ENCODE measurements around the gene CMC2.

Gene CMC2

DNA sequence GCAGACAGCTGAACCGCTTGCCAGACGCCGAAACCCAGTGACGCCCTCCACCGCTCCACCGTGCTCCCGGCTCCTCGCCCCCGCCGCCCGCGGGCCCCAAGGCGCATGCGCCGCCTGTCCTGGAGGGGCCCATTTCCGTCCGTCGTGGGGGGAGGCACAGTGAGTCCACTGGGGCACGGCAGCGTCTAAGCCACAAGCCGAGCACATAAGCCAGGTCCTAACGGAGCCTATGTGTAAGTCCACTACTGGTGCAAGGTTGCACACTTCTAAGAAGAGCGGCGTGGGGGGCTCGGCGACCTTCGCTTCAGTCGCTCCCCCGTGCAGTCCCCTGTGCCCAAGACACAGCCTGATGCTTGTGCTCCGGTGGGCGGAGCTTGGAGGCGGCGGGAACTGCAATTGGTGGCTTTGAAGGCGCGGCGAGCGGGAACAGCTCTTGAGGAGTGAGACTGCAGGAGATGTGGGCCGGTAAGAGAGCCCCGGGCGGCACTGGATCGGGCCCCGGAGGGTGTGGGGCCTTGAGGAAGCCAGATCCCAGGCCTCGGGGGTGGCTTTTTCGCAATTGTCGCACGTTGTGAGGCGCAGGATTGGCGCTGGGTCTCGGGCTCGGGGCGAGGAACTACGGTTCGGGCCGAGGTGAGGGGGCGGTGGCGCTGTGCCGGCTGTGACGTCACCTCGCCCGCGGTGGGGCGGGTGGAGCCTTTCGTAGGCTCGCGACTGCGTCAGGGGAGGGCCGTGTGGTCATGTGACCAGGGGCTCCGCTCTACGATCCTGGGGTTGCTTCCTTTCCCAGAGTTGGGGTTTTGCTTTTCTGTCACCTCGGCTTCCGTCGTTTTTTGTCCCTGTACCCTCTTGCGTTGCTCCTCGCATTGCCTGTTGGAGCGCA lies at the start of gene CMC2, which contains the start of gene CENPN:
CMC2 (minus strand) TSS at position 73 of the 883 bp plus-strand sequence. CDS start 9,491 bp downstream, outside the sequence.
CENPN (plus strand) TSS at position 402 of the 883 bp plus-strand sequence. CDS start 4,726 bp downstream, outside the sequence.
- DNase-seq (ENCODE audit: low read depth), result peak; percentile 94

DNA sequence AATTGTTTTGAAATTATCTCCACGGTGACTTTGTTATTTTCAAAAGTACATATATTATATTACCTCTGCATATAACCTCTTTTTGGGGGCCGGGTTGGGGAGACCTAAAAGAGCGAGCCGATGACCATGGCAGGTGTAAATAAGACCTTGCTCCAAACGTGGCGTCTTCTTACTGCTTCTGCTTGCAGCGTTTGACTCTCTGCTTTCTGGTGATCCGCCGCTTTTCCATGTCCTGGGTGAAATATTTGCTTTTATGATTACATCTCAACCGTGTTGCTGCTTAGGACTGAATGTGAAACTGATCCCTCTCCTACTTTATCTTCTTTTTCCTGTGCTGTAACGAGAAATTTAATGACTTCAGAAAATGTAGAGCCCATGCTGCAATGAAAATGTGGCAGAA lies 47.1 kb upstream of the CMC2 start:
- DNase-seq (ENCODE audit: low read depth), result no peak

DNA sequence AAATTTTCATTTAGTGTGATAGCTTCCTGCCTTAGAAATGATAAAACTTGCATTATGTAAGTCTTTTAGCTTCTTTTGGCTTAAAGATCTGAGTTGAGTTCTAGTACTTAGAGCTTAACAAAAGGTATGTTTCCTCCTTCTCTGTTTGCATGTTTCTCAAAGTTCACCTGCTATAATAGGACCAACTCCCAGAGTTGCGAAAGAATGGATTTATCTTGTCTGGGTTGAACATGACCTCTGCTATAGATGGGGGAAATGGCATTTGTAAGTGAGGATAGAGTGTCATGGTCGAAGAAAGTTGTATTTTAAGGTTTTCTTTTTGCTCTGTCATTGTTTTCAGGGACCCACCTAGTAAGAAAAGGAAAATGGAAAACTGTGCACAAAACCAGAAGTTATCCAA lies 36.1 kb upstream of the CMC2 start:
- DNase-seq (ENCODE audit: low read depth), result no peak

DNA sequence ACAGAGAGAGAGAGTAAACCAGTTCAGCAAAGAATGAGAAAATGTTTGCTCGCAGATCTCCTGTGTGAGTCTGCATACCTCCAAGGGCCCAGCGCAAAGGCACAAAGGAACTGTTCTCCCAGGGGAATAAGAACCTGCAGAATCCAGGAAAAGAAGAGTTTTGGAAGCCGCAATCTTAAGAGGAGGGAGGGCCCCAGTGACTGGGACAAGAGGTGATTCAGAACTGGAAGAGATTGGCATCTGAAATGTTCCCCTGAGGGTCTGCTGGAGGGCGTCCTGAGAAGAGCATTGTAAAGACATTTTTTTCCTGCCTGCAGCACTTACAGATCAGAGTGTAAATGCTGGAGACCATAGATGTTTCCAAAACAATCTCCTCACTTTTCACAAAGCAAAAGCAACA lies 35.0 kb upstream of the CMC2 start:
- DNase-seq (ENCODE audit: low read depth), result no peak

DNA sequence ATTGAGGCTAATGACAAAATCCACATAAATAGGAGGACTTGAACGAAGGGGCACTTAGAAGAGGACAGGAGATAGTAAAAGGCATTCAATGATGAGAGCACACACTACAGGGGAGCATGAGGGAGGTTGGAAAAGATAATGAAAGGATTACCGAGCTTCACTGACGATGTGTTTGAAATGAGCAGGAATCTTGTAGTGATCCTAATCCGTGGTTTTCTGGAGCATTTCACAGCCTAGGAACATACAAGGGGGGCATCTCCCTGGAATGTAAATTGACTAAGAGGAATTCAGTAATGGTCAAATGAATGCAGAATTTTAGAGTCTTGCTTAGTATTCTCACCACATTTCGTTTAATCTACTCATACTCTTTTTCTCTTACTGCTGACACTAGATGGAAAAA lies 34.2 kb upstream of the CMC2 start:
- no peak for DNase-seq (ENCODE audit: low read depth)

DNA sequence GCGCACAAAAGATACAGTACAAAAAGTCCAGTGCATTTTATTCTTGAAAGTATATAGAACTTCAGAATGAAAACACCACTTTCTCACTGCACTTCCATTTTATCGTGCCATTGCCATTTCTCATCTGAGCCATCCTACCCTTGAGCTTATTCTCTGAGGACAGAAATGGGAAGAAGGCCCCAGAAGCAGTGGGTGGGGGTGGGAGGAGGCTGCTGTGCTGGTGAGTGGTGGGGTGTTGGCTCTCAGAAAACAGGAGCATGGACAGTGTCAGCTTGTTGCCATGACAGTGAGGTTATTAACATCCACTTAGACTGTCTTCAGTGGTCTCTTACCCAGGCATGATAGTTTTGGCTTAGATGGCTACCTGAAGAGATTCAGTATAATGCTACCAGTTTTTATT lies 33.4 kb upstream of the CMC2 start:
- DNase-seq (ENCODE audit: low read depth), result no peak

DNA sequence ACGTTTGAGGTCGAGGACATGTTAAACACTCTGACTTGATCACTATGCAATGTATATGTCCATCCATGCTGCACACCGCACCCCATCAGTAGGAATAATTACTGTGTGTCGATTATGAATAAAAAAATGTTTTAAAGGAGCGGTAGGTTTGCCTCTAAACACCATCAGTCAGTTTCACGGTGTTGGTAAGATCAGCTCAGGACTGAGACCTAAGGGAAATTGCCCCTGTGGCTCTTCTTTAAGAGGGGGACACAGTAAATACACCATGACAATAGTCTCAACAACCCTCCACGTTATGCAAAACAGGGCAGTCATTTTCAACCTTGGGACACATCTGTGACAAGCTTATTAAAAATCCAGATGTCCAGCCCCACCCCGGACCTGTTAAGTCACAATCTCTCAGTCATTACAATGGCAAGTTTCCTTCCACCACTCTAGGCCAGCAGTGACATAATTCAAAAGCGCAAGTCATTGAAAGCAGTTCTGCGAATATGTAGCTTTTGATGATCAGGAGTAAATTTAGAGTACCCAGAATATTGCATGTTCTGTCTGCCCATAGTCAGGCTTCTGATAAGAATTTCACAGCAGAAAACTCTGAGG lies 30.2 kb upstream of the CMC2 start:
- DNase-seq (ENCODE audit: low read depth), result no peak

DNA sequence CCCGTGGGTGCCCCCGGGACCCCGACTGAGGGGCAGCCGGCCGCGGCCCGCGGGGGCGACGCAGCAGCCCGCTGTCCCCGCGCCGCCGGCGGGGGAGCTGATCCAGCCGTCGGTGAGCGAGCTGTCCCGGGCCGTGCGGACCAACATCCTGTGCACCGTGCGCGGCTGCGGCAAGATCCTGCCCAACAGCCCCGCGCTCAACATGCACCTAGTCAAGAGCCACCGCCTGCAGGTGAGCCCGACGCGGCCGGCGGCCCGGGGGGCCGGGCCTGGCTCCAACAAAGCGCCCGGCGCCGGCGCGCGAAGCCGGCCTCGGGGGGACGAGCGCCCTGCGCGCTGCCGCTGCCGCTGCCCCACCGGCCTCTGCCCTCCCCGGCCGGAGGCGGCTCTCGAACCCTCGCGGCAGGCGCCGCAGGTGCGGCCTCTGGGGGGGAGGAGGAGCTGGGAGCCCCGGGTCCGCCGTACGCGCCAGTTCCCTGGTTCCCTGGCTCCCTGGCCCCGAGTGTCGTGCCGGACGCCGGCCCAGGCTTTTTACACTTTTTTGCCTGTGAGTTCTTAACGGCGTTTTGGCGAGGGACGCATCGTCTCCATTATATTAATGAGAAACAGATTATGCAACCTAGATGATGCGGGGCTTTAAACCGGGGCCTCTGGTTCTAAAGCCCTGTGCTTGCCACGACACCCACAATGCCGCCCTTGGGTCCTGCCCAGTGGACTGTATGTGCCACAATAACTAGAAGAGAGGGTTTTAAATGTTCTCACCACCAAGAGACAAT lies 29.5 kb upstream of the CMC2 start:
- peak; percentile 14 for DNase-seq (ENCODE audit: low read depth)

DNA sequence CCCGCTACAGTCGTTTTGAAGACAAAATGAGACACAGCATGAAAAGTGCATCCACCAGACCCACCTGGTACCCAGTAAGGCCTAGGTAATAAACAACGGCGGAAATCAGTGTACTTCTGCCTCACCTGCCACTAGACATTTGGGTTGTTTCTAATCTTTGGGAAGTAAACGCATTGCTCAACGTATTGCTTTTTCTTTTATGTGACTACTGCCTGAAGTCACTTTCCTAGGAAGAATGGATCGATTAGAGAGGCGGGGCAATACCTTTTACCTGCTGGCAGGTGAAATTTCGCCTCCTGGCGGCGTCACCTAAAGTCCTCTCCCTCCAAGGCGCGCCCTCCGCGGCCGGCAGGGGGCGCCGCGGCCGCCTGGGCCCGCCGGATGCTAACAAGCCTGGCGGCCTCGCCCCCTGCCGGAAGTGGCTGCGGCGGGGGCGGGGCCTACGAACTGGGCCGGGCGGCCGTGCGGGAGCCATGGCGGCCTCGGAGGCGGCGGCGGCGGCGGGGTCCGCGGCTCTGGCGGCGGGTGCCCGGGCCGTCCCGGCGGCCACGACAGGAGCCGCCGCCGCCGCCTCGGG lies 28.8 kb upstream of the CMC2 start, which contains the start of gene ATMIN:
ATMIN (plus strand) TSS at position 445 of the 577 bp plus-strand sequence; CDS start at position 474, 29 bp downstream.
- peak; percentile 85 for DNase-seq (ENCODE audit: low read depth)

DNA sequence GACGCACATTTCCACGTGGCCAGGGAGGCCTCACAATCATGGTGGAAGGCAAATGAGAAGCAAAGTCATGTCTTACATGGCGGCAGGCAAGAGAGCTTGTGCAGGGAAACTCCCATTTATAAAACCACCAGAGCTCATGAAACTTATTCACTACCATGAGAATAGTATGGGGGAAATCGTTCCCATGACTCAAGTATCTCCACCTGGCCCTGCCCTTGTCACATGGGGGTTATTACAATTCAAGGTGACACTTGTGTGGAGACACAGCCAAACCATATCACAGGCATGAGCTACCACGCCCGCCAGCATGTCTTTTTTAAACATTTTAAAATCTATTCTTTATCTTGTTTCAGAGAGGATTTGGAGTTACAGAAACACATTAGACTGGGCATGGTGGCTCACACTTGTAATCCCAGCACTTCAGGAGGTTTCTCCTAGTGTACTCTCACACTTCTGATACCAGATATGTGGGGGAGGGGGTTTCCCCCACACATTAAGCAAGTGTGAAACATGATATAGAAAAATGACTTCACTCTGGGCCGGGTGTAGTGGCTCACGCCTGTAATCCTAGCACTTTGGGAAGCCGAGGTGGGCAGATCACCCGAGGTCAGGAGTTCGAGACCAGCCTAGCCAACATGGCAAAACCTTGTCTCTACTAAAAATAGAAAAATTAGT lies 23.4 kb upstream of the CMC2 start:
- DNase-seq (ENCODE audit: low read depth), result no peak

DNA sequence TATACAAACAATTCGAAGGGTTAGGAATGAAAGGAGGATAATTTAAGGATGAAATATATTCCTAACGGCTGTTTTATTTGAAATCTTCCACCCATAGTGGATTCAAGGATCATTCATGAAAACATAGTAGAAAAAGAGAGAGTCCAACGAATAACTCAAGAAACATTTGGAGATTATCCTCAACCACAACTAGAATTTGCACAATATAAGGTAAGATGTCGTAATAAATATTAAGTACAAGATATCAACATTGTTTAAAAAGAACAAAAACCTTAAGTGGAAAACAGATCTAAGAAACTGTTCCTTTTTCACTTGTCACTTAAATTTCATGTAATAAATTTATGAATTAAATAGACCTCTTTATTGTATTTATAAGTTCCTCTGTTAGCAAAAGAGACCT lies 19.7 kb upstream of the CMC2 start:
- DNase-seq (ENCODE audit: low read depth), result no peak

DNA sequence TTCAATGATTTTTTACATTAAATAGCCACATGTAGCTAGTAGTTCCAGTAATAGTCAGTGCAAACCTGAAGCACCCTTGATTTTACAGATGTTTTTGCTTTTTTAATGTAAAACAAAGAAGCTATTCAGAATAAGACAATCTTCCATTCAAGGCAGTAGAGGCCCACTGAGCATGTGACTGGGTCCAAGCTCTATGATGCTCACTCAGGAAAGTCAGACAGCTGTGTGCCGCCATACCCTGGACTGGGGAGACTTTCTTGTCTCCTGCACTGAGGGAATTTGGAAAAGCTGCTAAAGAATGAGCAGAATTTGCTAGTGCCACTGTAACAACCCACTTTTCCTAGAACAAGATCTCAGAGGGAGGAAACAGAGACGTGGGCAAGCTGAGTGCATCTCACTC lies 11.8 kb upstream of the CMC2 start:
- DNase-seq (ENCODE audit: low read depth), result no peak

DNA sequence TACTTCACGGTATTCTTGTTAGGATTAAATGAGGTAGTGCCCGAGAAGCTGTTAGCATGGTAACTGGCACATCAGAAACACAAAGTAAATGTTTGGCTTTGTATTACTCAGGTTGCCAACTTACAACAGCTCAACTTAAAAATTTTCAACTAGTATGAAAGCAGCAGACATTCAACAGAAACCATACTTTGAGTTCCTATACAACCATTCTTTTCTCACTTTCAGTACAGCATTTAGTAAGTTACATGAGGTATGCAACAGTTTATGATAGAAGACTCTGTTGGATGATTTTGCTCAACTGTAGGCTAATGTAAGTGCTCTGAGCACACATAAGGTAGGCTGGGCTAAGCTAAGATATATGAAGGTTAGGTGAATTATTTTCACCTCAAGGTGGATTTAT lies 8.0 kb upstream of the CMC2 start:
- DNase-seq (ENCODE audit: low read depth), result no peak

DNA sequence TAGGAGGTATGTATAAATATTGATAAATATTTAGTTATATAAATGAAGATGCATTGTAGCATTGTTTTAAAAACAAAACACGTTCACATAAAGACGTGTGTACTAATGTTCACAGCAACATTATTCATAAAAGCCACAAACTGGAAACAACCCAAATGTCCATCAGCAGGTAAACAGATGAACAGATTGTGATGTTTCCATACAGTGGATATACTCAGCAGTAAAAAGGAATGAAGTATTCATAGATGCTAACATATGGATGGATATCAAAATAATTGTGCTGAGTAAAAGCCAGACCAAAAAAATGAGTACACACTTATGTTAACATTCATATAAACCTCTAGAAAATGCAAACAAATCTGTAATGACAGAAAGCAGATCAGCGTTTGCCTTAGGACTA lies 6.3 kb upstream of the CMC2 start:
- DNase-seq (ENCODE audit: low read depth), result no peak

DNA sequence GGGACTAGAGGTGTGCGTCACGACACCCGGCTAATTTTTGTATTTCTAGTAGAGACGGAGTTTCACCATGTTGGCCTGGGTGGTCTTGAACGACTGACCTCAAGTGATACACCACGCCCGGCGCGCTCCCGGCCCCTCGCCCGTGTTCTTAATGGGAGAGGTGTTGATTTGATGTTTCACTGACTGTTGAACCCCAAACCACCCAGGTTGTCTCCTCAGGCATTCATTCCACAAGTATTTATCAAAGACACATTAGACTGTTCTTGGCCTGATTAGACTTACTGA lies 1.8 kb upstream of the CMC2 start:
- DNase-seq (ENCODE audit: low read depth), result no peak

DNA sequence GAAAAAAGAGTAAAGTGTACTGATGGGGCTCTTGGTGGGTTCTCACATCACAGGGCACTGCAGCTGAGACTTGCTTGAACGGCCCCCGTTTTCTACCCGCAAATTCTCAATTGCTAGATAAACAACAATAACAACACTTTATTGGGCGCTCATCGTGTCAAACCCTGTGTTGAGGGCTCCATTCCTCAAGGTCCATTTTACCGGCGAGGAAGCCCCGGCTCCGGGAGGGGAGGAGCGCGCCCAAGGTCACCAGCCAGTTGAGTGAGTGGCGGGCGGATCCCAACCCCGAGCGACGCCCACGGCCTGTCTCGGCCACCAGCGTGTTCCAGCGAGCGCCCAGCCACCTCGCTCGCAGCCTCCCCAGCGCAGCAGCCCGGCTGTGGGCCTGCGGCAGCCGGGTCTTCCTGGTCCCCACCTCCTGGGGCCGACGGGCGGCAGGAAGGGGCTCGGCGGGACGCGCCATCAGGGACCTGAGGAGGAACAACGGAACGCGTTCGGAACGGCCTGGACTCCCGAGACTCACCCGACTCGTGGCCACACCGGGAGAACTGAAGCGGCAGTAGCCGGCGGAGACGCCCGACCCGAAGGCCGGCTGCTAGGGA lies 373 bp downstream of the CMC2 start:
- DNase-seq (ENCODE audit: low read depth), result peak; percentile 52

DNA sequence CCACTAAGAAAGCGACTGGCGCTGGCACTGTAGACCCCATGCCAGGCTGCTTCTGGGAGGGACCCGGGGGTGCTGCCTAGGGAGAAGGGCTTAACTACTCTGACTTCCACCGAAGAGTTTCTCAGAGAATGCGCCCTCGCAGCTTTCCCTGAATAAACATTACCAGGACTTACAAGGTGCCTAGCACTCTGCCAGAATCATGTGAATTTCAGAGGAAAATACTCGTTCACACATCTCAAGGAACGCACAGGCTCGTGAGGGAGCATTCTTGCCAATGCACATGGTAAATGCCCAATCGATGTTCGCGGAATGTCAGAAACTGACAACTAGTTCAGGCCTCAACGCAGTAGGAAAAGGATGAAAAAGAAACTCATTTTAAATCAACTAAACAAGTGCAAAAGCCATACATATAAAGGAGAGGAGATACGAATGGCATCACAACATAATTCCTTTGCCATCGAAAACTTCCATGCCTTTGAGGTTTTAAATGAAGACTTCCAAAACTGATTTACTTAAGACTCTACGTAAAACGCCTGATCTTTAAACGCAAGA lies 999 bp downstream of the CMC2 start:
- no peak for DNase-seq (ENCODE audit: low read depth)

DNA sequence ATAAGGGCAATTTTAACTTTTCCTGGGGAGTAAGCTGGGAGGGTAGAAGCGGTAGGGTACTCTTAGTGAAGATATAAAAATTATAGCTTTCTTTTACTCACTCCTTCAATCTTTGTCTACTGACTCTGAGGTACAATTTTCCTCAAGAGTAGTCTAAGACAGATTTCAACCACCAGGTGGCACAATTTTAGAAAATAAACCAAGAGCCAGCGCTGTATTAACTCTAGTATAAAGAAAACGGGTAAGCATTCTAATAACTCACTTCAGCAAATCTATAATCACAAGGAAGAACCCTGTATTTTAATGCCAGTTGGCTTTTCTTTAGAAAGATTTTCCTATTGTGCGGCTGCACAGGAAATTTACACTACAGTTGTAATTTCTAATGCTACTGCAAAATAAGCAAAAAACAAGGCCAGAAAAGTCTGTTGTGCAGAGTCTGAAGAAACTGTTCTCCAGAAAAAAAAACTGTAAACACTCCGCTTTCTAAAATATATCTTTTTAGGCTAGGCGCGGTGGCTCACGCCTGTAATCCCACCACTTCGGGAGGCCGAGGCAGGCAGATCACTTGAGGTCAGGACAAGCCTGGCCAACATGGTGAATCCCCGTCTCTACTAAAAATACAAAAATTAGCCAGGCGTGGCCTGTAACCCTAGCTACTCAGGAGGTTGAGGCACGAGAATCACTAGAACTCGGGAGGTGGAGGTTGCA lies 1.9 kb downstream of the CMC2 start:
- DNase-seq (ENCODE audit: low read depth), result no peak

DNA sequence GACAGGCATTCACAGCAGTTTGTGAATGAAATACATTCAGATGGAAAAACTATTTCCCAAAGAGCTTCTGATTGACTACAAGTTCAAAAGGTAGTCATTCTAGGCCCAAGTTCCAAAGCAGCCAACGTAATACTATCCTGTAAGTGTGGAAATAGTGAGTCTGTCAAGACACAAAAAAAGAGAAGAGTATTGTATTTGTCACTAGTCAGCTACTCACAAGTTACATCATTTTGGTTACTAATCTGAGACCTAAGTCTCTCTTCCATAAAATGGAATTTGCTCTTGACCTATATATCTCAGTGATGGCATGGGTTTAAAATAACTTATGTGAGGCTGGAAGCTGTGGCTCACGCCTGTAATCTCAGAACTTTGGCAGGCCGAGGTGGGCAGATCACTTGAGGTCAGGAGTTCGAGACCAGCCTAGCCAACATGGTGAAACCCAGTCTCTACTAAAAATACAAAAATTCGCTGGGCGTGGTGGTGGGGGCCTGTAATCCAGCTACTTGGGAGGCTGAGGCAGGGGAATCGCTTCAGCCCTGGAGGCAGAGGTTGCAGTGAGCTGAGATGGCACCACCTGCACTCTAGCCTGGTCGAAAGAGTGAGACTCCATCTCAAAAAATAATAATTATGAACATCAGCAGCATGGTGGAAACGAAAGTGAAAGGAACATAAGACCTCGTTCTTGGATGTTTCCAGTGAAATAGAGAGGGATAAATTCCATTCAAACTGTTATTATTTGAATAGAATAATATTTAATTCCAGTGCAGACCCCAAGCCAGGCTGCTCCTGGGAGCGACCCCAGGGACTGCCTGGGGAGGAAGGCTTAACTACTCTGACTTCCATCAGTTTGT lies 2.9 kb downstream of the CMC2 start:
- no peak for DNase-seq (ENCODE audit: low read depth)

DNA sequence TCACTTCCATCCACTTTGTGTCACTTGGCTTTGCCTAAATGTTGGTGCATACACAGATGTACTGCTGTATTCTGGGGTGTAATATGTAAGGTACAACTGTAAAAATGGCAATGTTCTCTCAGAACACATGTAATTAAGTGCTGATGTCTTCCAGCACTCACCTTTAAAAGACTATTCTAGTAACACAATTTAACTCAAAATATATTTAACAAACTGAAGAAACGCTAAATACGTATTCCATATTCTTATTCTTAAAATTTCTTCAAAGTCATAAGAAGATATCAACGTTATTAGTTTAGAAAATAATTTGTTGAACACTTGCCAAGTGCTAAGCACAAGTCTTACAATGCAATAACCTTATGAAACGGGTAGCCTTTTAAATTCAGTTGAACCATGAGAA lies 3.6 kb downstream of the CMC2 start:
- DNase-seq (ENCODE audit: low read depth), result no peak

Data from activated gamma-delta T cell treated with anti-CD3 and anti-CD28 coated beads, Interleukin-2, amount 50 U/mL, for 16 hours (primary cell).